PFSK-1 (cell line): ENCODE results near the gene IGF2BP2.

Source experiments
- FOXP2 ChIP-seq: optimal IDR thresholded peaks from 2 replicates; pipeline ENCODE3; 2011; ENCODE audit warnings: borderline replicate concordance, control low read depth, inconsistent platforms; ENCODE audit not compliant: insufficient read depth; ENCODE audit errors: extremely low read length, extremely low read depth
- POLR2AphosphoS5 ChIP-seq: IDR thresholded peaks from 2 replicates; pipeline ENCODE4 v1.6.1; 2012; ENCODE audit warnings: low read depth, mild to moderate bottlenecking, control low read depth, low read length, moderate library complexity
- SIN3A ChIP-seq: IDR thresholded peaks from 2 replicates; pipeline ENCODE4 v1.6.1; 2012; ENCODE audit warnings: mild to moderate bottlenecking, low read length, moderate library complexity, borderline replicate concordance; ENCODE audit not compliant: insufficient read depth
- TAF1 ChIP-seq: IDR thresholded peaks from 2 replicates; pipeline ENCODE4 v1.6.1; 2012; ENCODE audit warnings: low read length, control low read depth, borderline replicate concordance; ENCODE audit not compliant: insufficient read depth
- TF ChIP-seq, protein P1 (sequence below), 2 experiments: IDR thresholded peaks; 2 replicates each; pipeline versions ENCODE4 v1.6.1 to v1.8.0; 2011 to 2012; ENCODE audit warnings: low read depth in 2 of 2, low read length in 2 of 2, control low read depth in 1 of 2, inconsistent platforms in 1 of 2, mild to moderate bottlenecking in 1 of 2, moderate library complexity in 1 of 2; ENCODE audit not compliant: insufficient read depth in 1 of 2

The IGF2BP2 gene

DNA sequence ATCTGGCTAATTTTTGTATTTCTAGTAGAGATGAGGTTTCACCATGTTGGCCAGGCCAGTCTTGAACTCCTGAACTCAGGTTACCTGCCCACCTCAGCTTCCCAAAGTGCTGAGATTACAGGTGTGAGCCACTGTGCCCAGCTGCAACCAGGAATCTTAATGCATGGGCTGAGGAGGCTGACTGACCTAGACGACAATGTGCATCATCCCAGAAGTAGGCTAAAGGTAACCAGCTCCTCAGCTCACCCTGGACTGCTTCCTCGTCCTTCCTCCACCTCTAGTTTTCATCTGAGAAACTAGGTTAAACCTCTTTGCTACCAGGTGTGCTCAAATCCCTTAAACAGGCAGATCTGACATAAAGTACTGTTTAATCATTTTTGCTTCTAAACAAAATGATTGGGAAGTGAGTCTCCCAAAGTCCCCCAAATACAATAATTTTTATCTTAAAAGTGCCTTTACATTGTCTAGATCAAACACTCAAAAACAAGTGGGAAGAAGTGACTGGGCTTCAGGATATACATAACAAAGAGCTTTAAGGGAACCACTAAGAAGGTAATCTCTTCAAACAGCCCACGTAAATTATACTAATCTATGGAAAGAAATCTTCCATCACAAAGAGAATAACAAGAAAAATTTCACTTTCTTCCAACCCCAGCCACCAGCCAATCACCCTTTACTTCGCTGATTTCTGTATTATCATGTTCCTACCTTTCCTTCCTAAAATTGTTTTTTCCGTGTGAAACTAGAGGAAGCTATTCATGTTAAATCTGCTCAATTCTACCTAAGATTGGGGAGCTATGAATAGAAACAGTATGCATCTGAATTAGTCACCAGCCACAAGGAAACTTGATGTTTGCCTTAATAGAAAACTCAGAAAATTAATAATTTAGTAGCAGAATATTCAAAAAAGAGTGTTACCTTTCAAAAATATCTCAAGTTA, 34.7 kb downstream of the IGF2BP2 start:
- TF ChIP-seq, protein P1, sequence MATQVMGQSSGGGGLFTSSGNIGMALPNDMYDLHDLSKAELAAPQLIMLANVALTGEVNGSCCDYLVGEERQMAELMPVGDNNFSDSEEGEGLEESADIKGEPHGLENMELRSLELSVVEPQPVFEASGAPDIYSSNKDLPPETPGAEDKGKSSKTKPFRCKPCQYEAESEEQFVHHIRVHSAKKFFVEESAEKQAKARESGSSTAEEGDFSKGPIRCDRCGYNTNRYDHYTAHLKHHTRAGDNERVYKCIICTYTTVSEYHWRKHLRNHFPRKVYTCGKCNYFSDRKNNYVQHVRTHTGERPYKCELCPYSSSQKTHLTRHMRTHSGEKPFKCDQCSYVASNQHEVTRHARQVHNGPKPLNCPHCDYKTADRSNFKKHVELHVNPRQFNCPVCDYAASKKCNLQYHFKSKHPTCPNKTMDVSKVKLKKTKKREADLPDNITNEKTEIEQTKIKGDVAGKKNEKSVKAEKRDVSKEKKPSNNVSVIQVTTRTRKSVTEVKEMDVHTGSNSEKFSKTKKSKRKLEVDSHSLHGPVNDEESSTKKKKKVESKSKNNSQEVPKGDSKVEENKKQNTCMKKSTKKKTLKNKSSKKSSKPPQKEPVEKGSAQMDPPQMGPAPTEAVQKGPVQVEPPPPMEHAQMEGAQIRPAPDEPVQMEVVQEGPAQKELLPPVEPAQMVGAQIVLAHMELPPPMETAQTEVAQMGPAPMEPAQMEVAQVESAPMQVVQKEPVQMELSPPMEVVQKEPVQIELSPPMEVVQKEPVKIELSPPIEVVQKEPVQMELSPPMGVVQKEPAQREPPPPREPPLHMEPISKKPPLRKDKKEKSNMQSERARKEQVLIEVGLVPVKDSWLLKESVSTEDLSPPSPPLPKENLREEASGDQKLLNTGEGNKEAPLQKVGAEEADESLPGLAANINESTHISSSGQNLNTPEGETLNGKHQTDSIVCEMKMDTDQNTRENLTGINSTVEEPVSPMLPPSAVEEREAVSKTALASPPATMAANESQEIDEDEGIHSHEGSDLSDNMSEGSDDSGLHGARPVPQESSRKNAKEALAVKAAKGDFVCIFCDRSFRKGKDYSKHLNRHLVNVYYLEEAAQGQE (IDR thresholded peaks at IDR 0.05; ENCODE audit: insufficient read depth in 1 of 2, low read depth in 2 of 2, low read length in 2 of 2) = no peak
- TF ChIP-seq POLR2AphosphoS5 (no peak), SIN3A (no peak), TAF1 (no peak), FOXP2 (no peak)

DNA sequence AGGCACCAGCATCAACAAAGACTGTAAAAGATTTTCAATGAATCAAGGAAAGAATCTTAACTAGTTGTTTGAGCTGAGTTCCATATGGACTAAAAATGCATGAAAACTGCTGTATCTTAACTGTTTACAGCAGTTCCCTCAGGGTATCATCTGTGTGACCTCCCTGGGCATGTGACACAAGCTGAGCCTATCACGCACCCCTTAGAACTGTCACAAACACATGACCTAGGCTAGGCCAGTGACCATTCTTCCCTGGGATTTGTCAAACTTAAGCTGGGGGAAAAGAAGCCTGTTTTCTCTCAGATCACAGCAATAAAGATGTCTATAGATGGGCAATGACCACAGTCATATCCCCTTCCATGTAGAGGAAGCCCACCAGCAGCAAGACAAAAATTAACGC, 35.7 kb downstream of the IGF2BP2 start:
- TF ChIP-seq, protein P1 (IDR thresholded peaks at IDR 0.05; ENCODE audit: insufficient read depth in 1 of 2, low read depth in 2 of 2, low read length in 2 of 2) = no peak
- TF ChIP-seq TAF1 = no peak
- no peak for TF ChIP-seq FOXP2
- TF ChIP-seq SIN3A = no peak
- no peak for TF ChIP-seq POLR2AphosphoS5

DNA sequence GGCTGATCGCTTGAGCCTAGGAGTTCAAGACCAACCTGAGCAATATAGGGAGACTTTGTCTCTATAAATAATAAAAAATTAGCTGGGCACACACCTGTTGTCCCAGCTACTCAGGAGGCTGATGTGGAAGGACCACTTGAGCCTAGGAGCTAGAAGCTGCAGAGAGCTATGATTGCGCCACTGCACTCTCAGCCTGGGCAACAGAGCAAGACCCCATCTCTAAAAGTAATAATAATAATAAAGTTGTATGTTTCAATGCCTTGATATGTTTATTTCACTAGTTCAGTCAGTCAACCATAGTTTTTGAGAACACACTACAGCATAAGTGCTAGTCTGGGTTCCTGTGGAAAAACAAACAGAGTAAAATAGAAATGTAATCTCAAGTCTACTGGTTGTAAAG, 36.5 kb downstream of the IGF2BP2 start:
- TF ChIP-seq SIN3A (no peak), POLR2AphosphoS5 (no peak)
- TF ChIP-seq, protein P1 (IDR thresholded peaks at IDR 0.05; ENCODE audit: insufficient read depth in 1 of 2, low read depth in 2 of 2, low read length in 2 of 2) = no peak

DNA sequence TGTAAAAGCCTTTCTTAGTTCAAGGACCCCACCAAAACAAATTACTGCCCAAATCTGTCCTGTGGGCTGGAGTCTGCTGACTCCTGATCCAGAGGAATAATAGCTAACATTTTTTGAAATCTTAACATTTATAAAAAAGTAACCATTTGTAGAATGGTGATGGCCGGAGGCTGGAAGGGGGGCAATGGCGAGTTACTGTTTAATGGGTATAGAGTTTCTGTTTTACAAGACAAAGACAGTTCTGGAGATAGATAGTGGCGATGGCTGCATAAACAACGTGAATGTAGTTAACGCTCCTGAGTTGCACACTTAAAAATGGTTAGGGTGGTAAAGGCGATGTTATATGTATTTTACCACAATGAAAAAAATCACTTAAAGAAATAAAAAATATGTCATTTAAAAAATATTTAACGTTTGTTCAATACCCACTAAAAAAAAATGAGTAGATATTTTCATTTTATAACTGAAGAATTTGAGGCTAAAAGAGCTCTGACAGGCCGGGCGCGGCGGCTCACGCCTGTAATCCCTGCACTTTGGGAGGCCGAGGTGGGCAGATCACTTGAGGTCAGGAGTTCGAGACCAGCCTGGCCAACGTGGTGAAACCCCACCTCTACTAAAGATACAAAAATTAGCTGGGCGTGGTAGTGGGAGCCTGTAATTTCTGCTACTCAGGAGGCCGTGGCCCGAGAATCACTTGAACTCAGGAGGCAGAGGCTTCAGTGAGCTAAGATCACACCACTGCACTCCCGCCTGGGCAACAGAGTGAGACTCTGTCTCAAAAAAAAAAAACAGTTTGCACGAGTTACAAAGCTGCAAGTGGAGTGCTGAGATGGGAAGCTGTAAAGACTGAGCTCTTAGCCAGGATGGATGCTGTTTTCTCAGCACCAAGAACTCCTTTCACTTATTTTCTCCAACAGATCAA, 37.6 kb downstream of the IGF2BP2 start:
- TF ChIP-seq FOXP2 = no peak
- TF ChIP-seq, protein P1 (IDR thresholded peaks at IDR 0.05; ENCODE audit: insufficient read depth in 1 of 2, low read depth in 2 of 2, low read length in 2 of 2) = no peak
- no peak for TF ChIP-seq SIN3A
- no peak for TF ChIP-seq POLR2AphosphoS5
- TF ChIP-seq TAF1 = no peak
